Thyroid gland (tissue), 4 donors: ENCODE measurements around the gene PRKRIP1.

Experiments
- POLR2A ChIP-seq, 2 donors: fragments of 450-650 bp; IDR thresholded peaks; one replicate each; pipeline ENCODE4 v1.6.1; 2017; ENCODE audit warnings: antibody characterized with exemption in 2 of 2, mild to moderate bottlenecking in 2 of 2, moderate library complexity in 1 of 2
- TF ChIP-seq, protein P1 (sequence below), 6 experiments: fragments of 200-600 bp in 3 of 6; fragments of 450-650 bp in 3 of 6; sonication (generic) in 3 of 6; IDR thresholded peaks; one replicate each; pipeline ENCODE4 v1.5.1; 2016 to 2019; ENCODE audit warnings: antibody characterized with exemption in 6 of 6, mild to moderate bottlenecking in 2 of 6, inconsistent platforms in 1 of 6, moderate library complexity in 1 of 6

DNA sequence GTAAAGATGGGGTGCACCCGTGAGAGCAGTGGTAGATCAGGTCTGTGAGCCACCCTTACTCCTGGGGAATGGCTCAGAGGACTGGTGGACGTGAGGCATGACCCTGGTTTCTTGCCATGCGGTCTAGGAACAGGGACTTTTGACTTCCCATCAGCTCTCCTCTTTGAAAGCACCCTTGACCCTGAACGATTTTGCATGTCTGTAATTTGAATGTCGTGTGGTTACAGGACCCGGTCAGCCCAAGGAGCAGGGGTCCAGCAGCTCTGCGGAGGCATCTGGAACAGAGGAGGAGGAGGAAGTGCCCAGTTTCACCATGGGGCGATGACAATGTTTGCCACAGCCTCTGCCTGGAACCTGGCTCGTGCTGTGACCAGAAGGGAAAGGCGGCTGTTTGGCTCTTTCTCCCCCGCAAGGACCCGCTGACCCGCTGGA is 28.6 kb downstream of the PRKRIP1 start:
- TF ChIP-seq, protein P1, sequence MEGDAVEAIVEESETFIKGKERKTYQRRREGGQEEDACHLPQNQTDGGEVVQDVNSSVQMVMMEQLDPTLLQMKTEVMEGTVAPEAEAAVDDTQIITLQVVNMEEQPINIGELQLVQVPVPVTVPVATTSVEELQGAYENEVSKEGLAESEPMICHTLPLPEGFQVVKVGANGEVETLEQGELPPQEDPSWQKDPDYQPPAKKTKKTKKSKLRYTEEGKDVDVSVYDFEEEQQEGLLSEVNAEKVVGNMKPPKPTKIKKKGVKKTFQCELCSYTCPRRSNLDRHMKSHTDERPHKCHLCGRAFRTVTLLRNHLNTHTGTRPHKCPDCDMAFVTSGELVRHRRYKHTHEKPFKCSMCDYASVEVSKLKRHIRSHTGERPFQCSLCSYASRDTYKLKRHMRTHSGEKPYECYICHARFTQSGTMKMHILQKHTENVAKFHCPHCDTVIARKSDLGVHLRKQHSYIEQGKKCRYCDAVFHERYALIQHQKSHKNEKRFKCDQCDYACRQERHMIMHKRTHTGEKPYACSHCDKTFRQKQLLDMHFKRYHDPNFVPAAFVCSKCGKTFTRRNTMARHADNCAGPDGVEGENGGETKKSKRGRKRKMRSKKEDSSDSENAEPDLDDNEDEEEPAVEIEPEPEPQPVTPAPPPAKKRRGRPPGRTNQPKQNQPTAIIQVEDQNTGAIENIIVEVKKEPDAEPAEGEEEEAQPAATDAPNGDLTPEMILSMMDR (IDR thresholded peaks at IDR 0.05): no peak
- no peak for TF ChIP-seq POLR2A (IDR thresholded peaks at IDR 0.05)
